NCI-H2227 (cell line): ENCODE measurements around the gene ALDOA.
"Not testable (repeated sequence)": the region's sequence is repeated elsewhere in the genome, so short reads cannot be mapped to it uniquely, and the experiment has no call there.

ENCODE experiments used
- DNase-seq: peaks from one replicate; lab custom pipeline; 2025; ENCODE audit not compliant: unreplicated experiment; lab: John Stamatoyannopoulos, UW

ALDOA gene

DNA sequence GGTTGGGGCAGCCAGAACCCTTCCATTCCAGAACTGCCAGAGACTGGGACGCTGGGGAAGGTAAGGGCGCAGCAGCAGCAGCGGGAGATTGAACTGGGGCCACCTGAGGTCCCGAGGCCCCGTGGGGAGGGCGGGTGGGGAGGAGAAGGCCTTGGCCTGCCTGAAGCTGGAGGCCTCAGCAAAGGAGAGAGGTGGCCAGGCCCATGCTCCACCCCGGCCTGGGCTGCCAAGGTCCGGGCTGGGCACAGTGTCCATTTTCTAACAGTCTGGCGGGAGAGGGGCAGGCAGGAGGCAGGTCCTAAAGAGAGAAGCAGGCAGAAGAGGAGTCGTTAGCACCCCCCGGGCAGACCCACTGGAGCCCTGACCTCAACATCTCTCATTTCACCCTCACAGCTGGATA is 48.9 kb downstream of the ALDOA start:
- no peak for DNase-seq

DNA sequence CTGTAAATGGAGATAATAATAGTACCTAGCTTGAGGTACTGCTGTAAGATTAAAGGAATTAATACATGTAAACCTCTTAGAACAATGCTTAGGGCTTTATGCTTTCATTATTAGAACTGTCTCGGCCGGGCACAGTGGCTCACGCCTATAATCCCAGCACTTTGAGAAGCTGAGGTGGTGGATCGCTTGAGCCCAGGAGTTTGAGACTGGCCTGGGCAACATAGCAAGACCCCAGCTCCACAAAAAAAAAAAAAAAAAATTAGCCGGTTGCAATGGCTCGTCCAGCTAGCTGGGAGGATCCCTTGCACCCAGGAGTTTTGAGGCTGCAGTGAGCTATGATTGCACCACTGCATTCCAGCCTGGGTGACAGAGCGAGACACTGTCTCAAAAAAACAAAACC is 49.3 kb downstream of the ALDOA start:
- DNase-seq = not testable (repeated sequence)

DNA sequence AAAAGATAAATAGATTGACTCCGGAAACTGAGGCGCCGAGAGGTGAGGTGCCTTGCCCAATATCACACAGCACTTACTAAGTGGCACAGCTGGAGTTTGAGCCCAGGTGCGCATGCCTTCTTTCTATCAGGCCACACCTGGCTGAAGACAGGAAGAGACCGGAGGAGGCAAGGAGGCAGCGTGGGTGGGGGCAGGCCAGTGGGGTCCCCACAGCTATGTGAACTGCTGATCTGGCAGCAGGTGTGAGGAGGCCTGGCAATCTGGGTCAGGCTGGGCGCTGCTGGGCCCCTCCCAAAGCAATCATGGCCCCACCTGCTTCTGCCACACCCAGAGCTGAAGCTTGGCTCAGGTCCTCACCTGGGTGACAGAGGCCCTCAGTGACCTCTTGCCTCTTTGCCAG is 49.7 kb downstream of the ALDOA start:
- DNase-seq = no peak

DNA sequence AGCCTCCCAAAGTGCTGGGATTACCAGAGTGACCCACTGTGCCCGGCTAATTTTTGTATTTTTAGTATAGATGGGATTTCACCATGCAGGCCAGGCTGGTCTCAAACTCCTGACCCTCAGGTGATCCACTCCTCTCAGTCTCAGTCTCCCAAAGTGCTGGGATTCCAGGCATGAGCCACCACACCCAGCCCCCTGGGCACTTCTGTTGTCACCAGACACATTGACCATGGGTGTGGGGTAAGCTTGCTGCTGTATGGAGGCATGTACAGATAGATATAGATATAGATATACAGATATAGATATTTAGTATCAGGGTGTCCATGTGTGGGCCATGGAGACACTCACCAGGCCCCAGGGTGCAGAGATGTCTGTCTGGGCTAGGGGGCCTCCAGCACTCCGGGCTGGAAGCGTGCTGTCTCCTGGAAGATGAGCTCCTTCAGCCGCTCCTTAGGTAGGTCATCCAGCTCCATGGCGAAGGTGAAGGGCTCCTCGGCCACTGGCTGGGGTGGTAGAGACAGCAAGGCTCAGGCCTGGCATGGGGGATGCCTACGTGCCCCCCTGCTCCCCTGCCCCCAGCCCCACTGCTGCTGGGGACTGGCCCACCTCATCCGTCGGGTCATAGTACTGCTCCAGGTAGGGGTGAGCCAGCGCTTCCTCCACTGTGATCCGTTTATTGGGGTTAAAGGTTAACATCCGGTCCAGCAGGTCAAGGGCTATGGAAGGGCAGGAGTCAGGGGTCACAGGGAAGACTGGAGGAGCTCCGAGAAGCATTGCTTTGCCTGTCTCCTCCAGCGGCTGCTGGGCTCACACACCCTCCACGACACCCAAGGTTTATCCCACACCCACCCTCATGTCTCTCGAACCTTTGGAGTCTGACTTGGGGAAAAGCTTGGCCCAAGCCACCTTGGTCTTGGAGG is 51.0 kb downstream of the ALDOA start:
- no peak for DNase-seq

DNA sequence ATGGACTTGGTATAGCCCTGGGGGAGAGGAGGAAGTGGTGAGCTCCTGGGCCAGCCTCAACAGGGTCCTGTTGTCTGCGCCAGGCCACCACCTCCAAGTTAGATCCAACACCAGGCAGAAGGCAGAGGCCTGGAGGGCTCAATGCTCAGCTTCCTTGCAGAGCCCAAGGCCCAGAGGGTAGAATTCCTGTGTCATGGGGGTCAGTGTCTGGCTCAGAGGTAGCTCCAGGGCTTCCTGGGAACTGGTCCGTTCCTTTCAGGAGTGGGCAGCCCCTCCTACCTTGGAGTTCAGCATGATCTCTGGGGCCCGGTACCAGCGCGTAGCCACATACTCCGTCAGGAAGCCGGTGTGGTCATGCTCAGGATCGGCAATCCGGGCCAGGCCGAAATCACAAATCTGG is 52.2 kb downstream of the ALDOA start:
- DNase-seq = no peak

DNA sequence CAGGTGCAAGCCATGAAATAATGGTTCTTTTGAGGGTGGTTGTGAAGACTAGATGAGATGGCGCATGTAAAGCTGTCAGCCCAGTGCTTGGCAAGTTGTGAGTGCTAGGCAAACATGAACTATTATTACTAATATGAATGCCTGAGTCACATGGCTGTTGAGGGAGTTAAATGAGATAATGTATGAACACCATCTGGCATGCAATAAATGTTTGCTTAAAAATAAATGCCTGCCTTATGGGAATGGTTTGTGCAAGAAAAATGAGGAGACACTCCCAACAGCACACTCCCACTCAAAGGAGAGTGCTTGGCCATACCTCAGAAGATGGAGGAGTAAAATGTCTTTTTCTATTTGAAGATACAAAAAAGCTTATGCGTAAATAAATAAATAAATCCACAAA is 53.9 kb downstream of the ALDOA start:
- DNase-seq = no peak
